ENCODE measurements around the gene SCRT2.
"Not testable (repeated sequence)": the region's sequence is repeated elsewhere in the genome, so short reads cannot be mapped to it uniquely, and the experiment has no call there.

SCRT2 gene

GRCh38 chr20:675453-676314, at the start of gene SCRT2:
Gene SCRT2 (minus strand): TSS chr20:675802. CDS start chr20:675601, 201 bp downstream.
- DNase-seq (ENCODE audit: low spot score) = peak; percentile 68

DNA sequence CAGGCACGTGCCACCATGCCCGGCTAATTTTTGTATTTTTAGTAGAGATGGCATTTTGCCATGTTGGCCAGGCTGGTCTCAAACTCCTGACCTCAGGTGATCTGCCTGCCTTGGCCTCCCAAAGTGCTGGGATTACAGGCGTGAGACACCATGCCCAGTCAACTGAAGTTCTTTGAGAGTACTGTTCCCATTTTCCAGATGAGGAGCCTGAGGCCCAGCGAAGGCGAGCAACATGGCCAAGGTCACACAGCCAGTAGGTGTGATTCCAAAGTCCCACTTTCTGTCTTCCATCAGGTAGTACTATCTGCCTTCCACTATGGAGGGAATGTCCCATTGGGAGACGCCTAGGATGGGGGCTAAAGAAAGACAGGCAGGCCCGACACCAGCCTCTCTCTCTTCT, 49.2 kb upstream of the SCRT2 start:
- DNase-seq (ENCODE audit: low spot score) = not testable (repeated sequence)

DNA sequence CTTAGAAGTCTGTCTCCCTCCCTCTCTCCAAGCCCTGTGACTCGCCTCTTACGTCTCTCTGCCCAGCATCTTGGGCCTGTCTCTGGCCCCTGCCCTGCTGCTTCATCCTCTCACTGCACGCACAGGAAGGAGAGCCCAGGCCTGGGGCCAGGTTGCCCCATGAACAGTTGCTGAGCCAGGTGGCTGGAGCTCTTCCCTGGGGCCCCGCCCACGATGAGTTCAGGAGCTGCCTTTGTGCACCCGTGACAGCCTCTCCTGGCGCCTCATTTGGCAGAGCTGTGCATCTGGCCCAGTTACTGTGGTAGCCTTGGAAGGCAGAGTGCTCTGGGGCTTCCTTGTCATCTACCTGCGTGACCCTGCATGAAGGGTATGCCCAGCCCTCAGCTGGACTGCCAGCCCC, 48.2 kb upstream of the SCRT2 start:
- DNase-seq (ENCODE audit: low spot score) = no peak

- DNase-seq (ENCODE audit: low spot score) = no peak
Observed at GRCh38 chr20:722822-723644, 47.4 kb upstream of the SCRT2 start.

DNA sequence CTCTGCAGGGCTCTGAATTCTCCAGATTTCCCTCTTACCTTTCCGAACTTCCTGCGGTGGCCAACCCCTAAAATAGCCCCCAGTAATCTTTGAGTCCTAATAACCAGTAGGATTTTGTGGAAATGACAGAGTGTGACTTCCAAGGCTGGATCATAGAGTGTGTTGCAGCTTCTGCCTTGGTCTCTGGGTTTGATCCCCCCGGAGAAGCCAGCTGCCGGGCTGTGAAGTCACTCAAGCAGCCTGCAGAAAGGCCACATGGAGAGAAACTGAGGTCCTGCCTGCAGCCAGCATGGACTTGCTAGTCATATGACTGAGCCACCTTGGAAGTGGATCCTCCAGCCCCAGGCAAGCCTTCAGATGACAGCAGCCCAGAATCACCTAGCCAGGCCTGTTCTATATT, 46.3 kb upstream of the SCRT2 start:
- no peak for DNase-seq (ENCODE audit: low spot score)

- DNase-seq (ENCODE audit: low spot score) = no peak
Observed at GRCh38 chr20:719816-720215, 44.2 kb upstream of the SCRT2 start.

GRCh38 chr20:719068-719467, 43.5 kb upstream of the SCRT2 start:
- no peak for DNase-seq (ENCODE audit: low spot score)

- DNase-seq (ENCODE audit: low spot score) = no peak
Observed at GRCh38 chr20:717832-718231, 42.2 kb upstream of the SCRT2 start.

DNA sequence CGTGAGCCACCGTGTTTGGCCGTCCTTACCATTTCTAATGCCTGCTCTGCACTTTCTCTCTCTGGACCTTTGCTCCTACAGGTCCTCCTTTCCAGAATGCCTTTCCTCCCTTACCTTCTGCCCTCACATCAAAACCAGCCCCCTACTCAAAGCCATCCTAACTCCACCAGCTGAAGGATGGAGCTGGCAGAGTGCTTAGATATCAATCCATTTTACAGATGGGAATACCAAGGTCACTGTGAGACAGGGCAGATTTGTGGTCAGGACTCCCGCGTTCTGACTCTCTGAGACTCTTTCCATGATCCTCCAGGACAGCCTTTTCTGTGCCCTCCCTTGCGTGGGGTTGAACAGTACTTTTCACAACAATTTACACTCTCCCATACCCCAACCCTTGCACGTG, 41.7 kb upstream of the SCRT2 start:
- no peak for DNase-seq (ENCODE audit: low spot score)

DNA sequence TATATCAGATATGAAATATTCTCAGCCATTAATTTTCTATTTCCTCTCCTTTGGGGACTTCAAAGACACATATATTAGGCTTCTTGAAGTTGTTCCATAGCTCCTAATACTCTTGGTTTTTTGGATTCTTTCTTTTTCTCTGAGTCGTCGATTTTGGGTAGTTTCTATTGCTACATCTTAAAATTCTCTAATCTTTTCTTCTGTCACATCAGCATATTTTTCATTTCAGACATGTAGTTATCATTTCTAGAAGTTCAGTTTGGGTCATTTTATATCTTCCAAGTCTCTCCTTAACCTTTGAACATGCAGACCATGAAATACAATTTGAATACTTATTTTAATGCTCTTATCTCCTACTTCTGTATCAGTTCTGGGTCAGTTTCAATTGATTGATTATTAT, 38.9 kb upstream of the SCRT2 start:
- no peak for DNase-seq (ENCODE audit: low spot score)

DNA sequence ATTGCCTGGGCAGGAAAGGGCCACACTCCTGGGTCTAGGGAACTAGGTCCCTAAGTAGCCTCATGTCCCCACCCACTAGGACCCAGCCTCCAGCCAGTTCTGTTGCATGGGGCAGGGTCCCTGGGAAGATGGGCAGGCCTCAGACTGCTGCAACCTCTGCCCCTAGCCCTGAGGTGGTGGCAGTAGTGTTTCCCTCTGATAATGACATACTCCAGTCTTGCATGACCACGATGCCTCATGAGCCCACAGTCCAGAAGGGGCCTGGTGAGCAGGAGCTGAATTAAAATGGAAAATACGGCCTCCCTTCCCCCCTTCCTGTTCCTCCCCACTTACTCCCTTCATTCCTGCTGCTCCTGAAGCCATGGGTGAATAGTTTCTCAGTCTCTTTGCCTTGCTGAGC, 36.0 kb upstream of the SCRT2 start:
- DNase-seq (ENCODE audit: low spot score) = no peak

GRCh38 chr20:710780-711450, 35.3 kb upstream of the SCRT2 start:
- DNase-seq (ENCODE audit: low spot score) = no peak

DNA sequence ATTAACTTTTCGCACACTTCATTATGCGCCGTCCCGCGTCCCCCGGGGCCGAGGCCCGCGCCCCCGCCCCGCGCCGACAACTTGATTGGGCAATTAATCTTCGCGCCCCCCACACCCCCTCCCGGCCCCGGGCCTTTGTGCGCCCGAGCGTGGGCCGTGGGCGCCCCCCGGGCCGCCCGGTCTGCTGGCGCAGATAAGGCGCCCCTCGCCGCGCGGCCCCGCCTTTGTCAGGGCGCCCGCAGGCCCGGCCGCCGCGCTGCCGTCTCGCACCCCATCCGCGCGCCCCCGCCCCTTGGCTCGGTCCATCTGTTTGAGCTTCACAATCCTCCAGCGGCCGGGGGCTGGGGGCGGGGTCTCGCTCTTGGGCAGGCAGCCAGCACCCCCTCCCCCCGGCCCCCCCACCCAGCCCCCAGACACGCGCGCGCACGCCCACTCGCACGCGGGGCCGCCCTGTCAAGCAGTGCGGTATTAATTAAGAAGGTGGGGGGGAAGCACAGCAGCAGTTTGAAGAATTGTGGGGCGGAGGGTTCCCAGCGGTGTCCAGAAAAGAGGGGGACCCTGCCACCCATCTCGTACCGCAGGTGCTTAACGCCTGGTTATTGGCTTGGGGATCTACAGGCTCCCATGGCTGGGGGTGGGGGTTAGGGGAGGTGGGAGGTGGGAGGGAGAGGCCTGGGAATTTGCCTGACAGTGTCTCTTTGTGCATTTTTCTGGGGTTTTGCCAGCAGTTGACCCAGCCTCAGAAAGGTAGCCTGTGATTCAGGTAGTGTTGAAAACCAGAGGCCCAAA, 34.6 kb upstream of the SCRT2 start:
- no peak for DNase-seq (ENCODE audit: low spot score)

GRCh38 chr20:709423-709822, 33.8 kb upstream of the SCRT2 start:
- no peak for DNase-seq (ENCODE audit: low spot score)

GRCh38 chr20:708956-709355, 33.4 kb upstream of the SCRT2 start:
- no peak for DNase-seq (ENCODE audit: low spot score)

GRCh38 chr20:707451-708110, 32.0 kb upstream of the SCRT2 start:
- DNase-seq (ENCODE audit: low spot score) = no peak

DNA sequence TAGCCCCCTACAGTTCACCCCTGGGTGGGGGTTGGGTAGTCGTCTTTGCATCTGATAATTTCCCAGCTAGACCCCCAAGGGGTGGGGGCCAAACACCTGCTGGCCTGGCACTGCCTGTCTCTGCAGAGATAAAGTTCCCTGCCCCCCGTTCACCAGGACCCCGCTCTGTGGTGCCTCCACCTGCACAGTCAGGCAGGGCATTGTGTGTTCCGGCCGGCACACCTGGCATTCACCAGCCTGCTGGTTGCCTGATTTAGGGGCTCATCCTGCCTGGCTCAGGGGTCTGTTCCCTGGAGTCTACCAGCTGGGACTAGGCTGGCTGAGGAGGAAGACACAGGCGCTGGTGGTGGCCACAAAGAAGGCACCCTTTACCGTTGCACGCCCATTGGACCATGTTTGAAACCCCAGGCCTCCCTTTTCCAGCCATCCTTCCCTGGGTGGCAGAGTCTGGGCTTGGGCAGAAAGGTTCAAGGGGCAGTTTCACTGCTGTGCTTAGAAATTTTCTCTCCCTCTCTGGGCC, 30.8 kb upstream of the SCRT2 start:
- no peak for DNase-seq (ENCODE audit: low spot score)

DNA sequence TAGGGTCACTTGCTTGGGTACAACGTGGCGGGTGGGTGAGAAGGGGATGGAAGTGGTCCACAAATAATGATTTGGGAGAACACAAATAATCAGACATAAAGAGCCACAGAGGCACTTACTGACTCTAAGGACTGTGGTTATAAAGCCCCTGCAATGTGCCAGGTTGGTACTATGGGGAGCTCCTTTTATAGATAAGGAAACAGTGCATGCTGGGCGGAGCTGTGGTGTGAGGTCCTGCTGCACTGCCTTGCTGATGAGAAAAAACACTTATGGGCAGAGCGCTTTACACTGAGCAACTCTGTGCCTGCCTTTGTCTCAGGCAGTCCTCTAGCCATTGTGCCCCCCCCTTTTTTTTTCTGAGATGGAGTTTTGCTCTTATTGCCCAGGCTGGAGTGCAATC, 29.1 kb upstream of the SCRT2 start:
- no peak for DNase-seq (ENCODE audit: low spot score)

GRCh38 chr20:703426-703825, 27.8 kb upstream of the SCRT2 start:
- DNase-seq (ENCODE audit: low spot score) = no peak

DNA sequence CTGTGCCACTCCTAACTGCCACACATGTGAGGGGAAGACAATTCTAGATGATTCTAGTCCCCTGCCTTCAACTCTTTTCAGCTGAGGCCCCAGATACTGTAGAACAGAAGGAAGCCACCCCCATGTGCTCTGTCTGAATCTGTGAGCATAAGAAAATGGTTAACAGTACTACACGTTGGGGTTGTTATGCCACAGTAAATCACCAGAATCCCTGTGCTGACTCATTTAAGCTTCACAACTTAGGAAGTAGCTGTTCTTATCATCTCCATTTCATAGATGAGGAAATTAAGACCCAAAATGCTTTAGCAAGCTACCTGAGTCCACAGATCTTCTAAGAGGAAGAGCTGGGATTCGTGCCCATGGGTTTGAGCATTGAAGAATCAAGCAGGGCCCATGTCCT, 27.4 kb upstream of the SCRT2 start:
- peak; percentile 31 for DNase-seq (ENCODE audit: low spot score)

Measured in Ammon's horn (tissue), 1 donor.